ENCODE measurements around the gene GABRB1.

The GABRB1 gene

GRCh38 chr4:47209833-47210232, 178.5 kb downstream of the GABRB1 start:
- no peak overlapping the region for H3K4me3 ChIP-seq (replicated peaks in 1 of 2; ENCODE audit: low read depth in 2 of 2, low read length in 2 of 2)
- DNase-seq (ENCODE audit: low read depth in 2 of 2): peak; percentile 34 to 91
- no peak for TF ChIP-seq CTCF (IDR thresholded peaks at IDR 0.05; ENCODE audit: low read depth, low read length)

GRCh38 chr4:47210828-47211227, 179.5 kb downstream of the GABRB1 start:
- DNase-seq (ENCODE audit: low read depth in 2 of 2): peak in 1 of 2 donors; percentile 7
- no peak overlapping the region for H3K4me3 ChIP-seq (replicated peaks in 1 of 2; ENCODE audit: low read depth in 2 of 2, low read length in 2 of 2)
- no peak for TF ChIP-seq CTCF (IDR thresholded peaks at IDR 0.05; ENCODE audit: low read depth, low read length)

- no peak for TF ChIP-seq CTCF (IDR thresholded peaks at IDR 0.05; ENCODE audit: low read depth, low read length)
- DNase-seq (ENCODE audit: low read depth in 2 of 2): peak in 1 of 2 donors; percentile 34
- no peak overlapping the region for H3K4me3 ChIP-seq (replicated peaks in 1 of 2; ENCODE audit: low read depth in 2 of 2, low read length in 2 of 2)
These were observed 181.7 kb downstream of the GABRB1 start for GRCh38 chr4:47213106-47213505.

- no peak for DNase-seq (ENCODE audit: low read depth in 2 of 2)
- H3K4me3 ChIP-seq (replicated peaks in 1 of 2; ENCODE audit: low read depth in 2 of 2, low read length in 2 of 2): no peak overlapping the region
- no peak for TF ChIP-seq CTCF (IDR thresholded peaks at IDR 0.05; ENCODE audit: low read depth, low read length)
These were observed 182.2 kb downstream of the GABRB1 start for GRCh38 chr4:47213539-47213938.

GRCh38 chr4:47213971-47214370, 182.6 kb downstream of the GABRB1 start:
- H3K4me3 ChIP-seq (replicated peaks in 1 of 2; ENCODE audit: low read depth in 2 of 2, low read length in 2 of 2): no peak overlapping the region
- DNase-seq (ENCODE audit: low read depth in 2 of 2): peak; percentile 71 to 97
- no peak for TF ChIP-seq CTCF (IDR thresholded peaks at IDR 0.05; ENCODE audit: low read depth, low read length)

- H3K4me3 ChIP-seq (replicated peaks in 1 of 2; ENCODE audit: low read depth in 2 of 2, low read length in 2 of 2): no peak overlapping the region
- DNase-seq (ENCODE audit: low read depth in 2 of 2): peak in 1 of 2 donors; percentile 51
- TF ChIP-seq CTCF (IDR thresholded peaks at IDR 0.05; ENCODE audit: low read depth, low read length): no peak
These were observed 184.4 kb downstream of the GABRB1 start for GRCh38 chr4:47215759-47216158.

GRCh38 chr4:47217291-47217690, 185.9 kb downstream of the GABRB1 start:
- no peak for TF ChIP-seq CTCF (IDR thresholded peaks at IDR 0.05; ENCODE audit: low read depth, low read length)
- DNase-seq (ENCODE audit: low read depth in 2 of 2): no peak
- no peak overlapping the region for H3K4me3 ChIP-seq (replicated peaks in 1 of 2; ENCODE audit: low read depth in 2 of 2, low read length in 2 of 2)
